ENCODE results near the gene KIAA1671.

KIAA1671 gene

DNA sequence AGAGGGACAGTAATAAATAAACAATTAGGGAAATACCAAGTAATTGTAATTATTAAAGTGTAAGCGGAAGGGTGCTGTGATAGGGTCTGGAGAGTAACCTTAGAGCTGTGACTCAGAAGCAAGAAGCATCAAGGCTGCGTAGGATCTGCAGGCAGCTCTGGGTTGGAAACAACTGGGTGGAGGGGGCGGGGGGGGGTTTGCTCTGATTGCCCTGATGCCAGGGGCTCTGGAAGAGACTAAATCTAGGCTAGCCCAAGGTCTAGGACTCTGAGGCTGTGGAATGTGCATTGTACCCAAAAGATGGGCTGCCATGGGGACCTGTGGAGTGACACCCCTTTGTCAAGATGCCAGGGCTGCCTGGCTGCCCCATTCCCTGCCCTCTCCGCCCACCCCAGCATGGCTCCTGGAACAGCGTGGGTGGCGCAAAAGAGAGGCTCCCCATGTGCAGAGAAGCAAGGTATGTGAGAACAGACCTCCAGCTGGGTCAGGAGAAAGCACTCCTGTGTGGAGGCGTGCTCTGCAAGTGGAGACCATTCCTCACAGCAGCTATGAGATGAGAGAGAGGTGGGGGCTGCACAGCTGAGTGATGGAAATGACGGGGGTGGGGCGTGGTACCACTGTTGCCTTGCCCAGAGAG, 146.0 kb downstream of the KIAA1671 start:
- DNase-seq (ENCODE audit: insufficient read length, low spot score): no peak
- TF ChIP-seq, protein P1, sequence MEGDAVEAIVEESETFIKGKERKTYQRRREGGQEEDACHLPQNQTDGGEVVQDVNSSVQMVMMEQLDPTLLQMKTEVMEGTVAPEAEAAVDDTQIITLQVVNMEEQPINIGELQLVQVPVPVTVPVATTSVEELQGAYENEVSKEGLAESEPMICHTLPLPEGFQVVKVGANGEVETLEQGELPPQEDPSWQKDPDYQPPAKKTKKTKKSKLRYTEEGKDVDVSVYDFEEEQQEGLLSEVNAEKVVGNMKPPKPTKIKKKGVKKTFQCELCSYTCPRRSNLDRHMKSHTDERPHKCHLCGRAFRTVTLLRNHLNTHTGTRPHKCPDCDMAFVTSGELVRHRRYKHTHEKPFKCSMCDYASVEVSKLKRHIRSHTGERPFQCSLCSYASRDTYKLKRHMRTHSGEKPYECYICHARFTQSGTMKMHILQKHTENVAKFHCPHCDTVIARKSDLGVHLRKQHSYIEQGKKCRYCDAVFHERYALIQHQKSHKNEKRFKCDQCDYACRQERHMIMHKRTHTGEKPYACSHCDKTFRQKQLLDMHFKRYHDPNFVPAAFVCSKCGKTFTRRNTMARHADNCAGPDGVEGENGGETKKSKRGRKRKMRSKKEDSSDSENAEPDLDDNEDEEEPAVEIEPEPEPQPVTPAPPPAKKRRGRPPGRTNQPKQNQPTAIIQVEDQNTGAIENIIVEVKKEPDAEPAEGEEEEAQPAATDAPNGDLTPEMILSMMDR (IDR thresholded peaks at IDR 0.05; ENCODE audit: insufficient read depth, missing control alignments): no peak
- no peak for FAIRE-seq

DNA sequence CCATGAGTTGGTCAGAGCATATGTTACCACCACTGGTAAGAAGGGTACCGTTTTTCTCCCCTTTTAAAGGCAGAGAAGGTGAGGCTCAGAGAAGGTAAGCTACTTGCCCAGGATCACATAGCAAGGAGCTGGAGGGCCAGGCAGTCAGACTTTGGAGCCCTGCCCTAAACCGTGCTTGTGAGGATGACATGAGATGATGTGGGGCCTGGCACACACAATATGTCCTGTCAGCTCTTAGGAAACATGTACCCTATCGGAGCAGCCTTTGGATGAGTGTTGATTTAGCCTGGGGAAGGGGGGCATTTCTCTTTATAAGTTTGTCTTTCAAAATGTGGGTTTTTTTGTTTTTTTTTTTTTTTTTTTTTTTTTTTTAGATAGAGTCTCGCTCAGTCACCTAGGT, 146.7 kb downstream of the KIAA1671 start:
- TF ChIP-seq, protein P1 (IDR thresholded peaks at IDR 0.05; ENCODE audit: insufficient read depth, missing control alignments): no peak
- FAIRE-seq: no peak
- no peak for DNase-seq (ENCODE audit: insufficient read length, low spot score)

DNA sequence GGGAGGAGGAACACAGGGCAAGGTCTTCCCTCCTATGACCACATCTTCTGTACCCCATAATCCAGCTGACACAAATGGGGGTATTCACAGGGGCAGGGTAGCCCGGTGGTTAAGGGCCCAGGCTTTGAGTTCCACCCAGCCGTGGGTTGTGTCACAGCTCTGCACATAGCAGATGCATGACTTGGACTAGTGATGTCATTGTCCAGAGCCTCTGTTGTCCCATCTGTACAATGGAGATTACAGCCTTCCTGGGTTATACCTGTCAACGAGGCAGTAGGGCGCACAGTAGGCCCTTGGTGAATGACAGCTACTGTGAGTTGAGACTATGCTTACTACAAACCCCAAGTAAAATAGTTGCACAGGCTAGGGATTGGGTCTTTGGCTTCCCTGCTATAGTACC, 147.9 kb downstream of the KIAA1671 start:
- TF ChIP-seq, protein P1 (IDR thresholded peaks at IDR 0.05; ENCODE audit: insufficient read depth, missing control alignments): no peak
- DNase-seq (ENCODE audit: insufficient read length, low spot score): no peak
- no peak for FAIRE-seq

DNA sequence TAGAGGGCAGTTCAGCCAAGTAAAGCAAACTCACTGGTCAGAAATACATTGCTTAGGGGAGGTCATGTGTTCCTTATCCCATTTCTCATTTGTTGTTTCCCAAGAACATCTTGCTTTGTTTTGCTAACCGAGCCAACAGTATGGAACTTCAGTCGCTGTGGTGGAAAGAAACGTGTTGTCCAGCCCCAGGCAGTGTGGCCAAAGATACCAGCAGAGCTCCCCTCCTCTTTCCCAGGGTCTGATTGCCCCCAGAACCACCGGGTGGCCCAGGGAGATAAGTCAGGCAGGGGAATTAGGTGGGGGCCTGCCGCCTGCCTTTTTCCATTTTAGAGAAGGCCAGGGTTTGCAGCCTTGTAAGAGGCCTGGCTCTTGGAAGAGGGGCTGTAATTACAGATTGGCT, 148.4 kb downstream of the KIAA1671 start:
- no peak for DNase-seq (ENCODE audit: insufficient read length, low spot score)
- FAIRE-seq: no peak

DNA sequence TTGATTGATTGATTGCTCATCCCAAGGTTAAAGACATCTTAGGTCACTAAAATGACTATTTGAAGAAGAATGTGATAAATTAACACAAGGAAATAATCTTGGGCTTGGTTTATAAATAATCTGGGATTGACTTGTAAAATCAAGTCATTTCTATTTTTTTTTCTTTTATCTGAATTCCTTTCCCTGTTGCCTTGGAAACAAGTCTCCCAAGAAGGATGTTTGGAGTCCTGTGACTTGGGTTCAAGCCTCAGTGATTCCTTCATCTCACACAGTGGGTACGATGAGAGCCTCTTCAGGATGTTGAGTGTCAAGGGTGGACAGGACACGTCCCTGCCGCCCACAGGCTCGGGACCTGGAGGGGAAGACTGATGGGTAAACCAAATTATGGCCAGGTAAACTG, 149.0 kb downstream of the KIAA1671 start:
- no peak for FAIRE-seq
- TF ChIP-seq, protein P1 (IDR thresholded peaks at IDR 0.05; ENCODE audit: insufficient read depth, missing control alignments): no peak

More for the DNA sequence above, 148.4 kb downstream of the KIAA1671 start:
- TF ChIP-seq, protein P1 (IDR thresholded peaks at IDR 0.05; ENCODE audit: insufficient read depth, missing control alignments): no peak

DNA sequence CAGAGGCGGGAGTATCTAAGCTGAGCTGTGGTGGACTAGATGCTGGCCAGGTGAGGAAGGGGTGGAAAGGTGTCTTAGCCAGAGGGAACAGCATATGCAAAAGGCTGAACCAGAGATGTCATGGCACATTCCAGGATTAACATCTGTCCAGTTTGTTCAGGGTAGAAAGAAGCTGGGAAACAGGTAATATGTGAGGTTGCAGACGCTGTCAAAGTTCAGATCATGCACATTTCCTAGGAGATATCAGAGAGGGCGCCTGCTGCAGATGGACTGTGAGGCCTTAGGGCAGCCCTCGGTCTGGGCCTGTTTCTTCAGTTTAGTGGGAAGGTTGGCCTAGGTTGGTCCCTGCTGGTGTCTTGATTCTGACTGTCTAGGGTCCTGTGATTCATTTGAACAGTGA, 149.5 kb downstream of the KIAA1671 start:
- FAIRE-seq: no peak
- DNase-seq (ENCODE audit: insufficient read length, low spot score): no peak
- TF ChIP-seq, protein P1 (IDR thresholded peaks at IDR 0.05; ENCODE audit: insufficient read depth, missing control alignments): no peak

More for the DNA sequence above, 149.0 kb downstream of the KIAA1671 start:
- no peak for DNase-seq (ENCODE audit: insufficient read length, low spot score)

DNA sequence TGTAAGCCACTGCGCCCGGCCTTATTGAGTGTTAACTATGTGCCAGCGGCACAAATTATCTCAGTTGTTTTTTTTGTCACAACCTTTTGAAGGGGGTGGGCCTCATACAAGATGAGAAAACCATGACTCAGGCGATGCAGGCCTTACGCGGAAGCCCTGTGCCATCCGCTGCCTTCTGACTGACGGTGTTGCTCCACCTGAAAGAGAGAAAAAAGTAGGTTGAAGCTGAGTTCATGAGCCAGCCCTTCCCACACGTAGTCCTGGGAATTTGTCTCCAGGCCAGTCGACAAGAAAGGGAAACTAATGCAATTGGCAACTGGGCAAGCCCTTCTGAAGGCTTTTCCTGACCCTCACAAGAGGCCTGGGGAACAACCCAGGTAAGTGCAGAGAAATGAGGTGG, 150.2 kb downstream of the KIAA1671 start:
- FAIRE-seq: no peak
- no peak for DNase-seq (ENCODE audit: insufficient read length, low spot score)
- TF ChIP-seq, protein P1 (IDR thresholded peaks at IDR 0.05; ENCODE audit: insufficient read depth, missing control alignments): no peak
